Stimulated activated CD8-positive, alpha-beta memory T cell treated with anti-CD3 and anti-CD28 coated beads, Interleukin-4, amount 100 ng/mL, for 48 hours (primary cell): Measurements from ENCODE around the gene MIOX.
A peak's percentile ranks its signal among the peaks of the same experiment; 100 is the strongest.
"Not testable (repeated sequence)": the region's sequence is repeated elsewhere in the genome, so short reads cannot be mapped to it uniquely, and the experiment has no call there.

Experiments used
- DNase-seq: peaks from one replicate; pipeline ENCODE4 v3.0.0-alpha.2; 2020

The MIOX gene

DNA sequence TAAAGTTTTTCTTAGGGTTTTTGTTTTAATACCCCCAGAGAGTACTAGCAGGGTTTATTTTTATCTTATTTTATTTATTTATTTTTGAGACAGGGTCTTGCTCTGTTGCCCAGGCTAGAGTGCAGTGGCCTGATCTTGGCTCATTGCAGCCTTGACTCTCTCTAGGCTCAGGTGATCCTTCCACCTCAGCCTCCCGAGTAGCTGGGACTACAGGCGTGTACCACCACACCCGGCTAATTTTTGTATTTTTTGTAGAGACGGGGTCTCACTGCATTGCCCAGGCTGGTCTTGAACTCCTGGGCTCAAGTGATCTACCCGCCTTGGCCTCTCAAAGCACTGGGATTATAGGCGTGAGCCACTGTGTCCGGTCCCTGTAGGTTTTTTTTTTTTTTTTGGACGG lies 33.5 kb downstream of the MIOX start:
- not testable (repeated sequence) for DNase-seq

DNA sequence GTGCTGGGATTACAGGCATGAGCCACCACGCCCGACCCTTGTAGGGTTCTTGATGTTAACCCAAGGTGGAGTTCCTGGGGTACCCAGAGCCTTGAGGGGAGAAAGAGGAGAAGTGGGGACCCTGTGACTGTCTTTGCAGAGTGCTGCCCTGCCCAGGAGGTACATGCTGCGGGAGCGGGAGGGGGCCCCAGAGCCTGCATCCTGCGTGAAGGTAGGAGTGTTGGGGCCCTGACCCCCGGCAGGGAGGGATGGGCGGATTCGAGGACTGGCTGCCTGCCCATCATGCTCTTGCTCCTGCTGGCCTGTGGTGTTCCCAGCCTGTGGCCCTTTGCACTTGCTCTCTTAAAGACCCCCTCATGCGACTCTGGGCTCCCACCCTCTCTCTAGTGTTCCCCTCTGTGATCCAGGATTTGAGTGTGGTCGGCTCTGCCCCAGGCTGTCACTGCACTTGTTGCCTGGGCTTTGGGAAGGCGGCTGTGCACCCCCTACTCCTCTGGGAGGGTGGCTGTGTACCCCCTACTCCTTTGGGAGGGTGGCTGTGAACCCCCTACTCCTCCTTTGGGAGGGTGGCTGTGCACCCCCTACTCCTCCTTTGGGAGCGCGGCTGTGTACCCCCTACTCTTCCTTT lies 34.3 kb downstream of the MIOX start:
- DNase-seq: no peak

DNA sequence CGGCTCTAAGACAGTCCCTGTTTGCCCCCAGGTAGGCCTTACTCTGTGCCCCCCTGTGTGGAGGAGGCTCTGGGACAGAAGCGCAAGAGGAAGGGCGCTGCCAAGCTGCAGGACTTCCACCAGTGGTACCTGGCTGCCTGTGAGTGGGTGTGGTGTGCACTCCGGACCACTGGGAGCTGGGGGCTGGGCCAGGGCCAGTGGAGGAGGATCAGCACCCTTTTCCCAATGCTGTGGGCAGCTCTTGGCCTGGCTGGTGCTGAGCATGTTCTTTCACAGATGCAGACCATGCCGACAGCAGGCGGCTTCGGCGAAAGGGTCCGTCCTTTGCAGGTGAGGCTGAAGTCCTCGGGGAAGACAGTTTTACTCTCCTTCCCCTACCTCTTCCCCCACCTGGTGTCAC lies 35.1 kb downstream of the MIOX start:
- no peak for DNase-seq

DNA sequence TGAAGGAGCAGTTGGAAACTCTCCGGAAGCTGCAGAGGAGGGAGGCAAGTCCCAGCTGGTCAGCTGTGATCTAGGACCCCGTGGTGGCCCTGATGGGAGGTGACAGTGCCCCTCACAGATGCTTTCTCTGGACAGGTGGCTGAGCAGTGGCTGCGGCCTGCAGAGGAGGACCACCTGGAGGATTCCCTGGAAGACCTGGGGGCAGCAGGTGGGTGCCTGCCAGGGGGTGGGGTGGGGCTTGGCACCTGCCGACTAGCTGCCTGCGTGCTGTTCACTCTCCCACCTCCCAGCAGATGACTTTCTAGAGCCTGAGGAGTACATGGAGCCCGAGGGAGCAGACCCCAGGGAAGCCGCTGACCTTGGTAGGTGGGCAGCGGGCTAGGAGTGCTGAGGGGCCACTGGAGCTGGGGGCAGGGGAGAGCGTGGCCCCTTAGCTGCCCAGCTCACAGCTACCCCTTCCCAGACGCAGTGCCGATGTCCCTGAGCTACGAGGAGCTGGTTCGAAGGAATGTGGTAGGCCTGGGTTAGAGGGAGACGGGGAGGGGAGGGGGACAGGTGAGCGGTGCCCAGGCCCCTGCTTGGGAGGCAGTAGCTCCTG lies 35.6 kb downstream of the MIOX start:
- DNase-seq: no peak

DNA sequence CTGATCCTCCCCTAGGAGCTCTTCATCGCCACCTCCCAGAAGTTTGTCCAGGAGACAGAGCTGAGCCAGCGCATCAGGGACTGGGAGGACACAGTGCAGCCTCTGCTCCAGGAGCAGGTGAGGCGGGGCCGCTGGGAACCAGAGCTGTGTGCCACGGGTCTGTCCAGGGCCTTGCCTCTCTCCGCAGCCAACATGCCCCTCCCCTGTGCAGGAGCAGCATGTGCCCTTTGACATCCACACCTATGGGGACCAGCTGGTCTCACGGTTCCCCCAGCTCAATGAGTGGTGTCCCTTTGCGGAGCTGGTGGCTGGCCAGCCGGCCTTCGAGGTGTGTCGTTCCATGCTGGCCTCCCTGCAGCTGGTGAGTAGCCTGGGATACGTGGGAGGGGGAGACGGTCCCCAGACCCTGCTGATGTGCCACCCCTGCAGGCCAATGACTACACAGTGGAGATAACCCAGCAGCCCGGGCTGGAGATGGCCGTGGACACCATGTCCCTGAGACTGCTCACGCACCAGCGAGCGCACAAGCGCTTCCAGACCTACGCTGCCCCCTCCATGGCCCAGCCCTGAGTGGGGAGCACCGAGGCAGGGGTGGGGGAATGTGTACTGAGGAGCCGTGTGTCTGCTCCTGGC lies 36.3 kb downstream of the MIOX start:
- no peak for DNase-seq

DNA sequence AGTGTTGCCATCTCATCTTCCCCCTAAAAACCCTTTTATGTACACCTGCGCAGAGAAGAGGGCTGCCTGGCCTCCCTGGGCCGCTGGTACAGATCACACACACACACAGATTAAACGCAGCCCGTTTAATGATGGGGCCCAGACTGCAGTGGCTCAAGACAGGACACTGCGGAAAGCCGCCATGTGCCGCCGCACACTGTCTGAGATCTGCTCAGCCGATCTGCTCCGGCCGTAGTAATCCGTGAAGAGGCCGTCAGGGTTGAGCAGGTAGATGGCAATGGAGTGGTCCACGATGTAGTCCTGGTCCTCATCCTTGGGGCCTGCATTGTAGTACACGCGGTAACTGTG lies 36.8 kb downstream of the MIOX start:
- DNase-seq: no peak

DNA sequence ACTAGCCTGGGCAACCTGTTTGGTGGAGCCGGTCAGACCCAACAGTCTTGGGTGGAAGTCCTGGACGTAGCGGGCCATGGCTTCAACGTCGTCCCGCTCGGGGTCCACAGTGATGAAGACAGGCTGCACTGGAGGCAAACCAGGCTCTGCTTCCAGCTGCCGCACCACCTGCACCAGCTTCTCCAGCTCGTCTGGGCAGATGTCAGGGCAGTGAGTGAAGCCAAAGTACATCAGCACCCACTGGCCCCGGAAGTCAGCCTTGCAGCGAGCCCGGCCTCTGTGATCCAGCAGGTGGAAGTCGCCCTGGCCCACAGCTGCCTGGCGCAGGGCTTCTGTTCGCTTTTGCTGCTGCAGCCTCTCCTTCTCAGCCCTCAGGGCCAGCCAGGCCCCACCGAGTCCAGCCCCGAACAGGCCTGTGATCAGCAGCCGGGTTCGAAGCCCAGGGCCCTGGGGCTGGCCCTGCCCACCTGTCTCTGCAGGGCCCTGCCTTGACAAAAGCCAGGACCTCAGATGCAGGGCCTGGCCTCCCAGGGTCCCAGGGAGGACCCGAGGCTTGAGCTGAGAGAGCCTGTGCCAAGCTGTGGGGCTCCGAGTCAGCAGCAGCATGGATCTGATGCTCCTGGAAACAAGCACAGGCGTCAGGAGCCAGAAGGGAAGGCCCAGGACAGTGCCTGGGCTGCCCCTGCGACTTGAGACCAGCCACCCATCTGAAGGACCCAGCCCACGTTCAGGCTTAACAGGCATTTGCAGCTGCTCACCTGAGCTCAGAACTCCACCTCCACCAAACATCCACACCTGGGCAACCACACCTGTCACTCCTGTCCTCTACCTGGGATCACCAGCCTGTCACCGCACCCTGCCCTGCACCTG lies 37.4 kb downstream of the MIOX start:
- no peak for DNase-seq

DNA sequence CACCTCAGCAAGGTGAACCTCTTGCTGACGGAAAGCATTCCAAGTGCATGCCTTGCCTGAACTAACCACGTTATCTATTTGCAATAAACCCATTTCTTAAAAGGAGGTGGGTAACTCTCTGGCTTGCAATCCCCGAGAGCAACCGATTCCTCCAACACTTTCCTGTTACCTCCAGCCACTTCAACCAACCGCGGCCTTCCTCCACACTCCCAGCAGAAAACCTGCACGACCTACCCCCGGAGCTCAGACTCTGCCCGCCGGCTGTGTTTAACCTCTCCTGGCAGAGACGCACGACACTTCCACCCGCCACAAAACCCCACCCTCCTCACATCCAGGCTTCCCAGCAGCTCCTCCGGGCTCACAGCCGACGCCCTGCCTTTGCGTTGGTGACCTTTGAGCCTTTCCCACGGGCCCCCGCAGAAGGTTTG lies 38.0 kb downstream of the MIOX start:
- no peak for DNase-seq

DNA sequence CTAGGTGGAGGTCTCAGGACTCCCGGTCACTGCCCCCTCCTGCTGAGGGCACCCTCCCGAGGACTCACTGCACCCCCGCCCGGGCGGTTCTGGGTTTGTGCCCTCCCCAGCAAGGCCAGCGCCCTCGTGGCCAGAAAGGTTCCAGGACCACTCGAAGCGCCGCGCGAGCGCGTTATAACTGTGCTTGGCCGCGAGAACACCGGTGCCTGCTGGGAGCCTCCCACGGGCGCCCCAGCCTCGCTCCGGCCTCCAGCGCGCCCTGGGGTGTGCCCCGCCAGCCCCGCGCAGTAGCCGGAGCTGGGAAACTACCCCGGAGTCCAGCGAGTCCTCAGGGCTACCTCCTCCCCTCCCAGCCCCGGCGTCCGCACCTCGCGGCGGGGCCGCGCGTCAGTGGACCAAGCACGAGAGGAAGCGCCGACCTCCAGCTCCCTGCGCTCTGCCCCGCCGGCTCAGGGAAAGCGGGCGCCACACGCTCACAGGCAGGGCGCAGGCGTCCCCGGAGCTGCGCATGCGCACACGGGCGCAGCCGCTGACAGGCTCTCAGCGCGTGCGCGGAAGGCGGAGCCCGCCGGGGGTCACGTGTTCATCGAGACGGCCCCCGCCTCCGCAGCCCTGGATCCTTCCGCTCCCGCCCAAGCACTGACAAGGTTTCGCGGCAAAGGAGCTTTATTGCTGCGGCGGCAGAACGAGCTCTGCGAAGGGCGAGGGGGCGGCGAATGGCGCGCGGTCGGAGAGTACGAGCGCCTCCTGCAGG lies 38.6 kb downstream of the MIOX start, which contains the start of gene SCO2:
SCO2 (minus strand) TSS at position 495 of the 754 bp plus-strand sequence. CDS start 1,187 bp downstream, outside the sequence.
- DNase-seq: peak; percentile 98

DNA sequence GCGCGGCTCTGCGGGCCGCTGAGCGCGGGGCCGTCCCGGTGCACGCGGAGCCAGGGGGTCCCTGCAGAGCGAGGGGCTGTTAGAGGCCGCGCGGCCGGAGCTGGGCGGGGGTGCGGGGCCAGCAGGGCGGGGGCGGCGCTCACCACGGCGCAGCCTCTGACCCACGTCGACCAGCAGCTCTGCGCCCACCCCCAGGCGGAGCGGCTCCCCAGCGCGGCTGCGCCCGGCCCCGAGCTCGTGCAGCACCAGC lies 39.1 kb downstream of the MIOX start:
- no peak for DNase-seq

DNA sequence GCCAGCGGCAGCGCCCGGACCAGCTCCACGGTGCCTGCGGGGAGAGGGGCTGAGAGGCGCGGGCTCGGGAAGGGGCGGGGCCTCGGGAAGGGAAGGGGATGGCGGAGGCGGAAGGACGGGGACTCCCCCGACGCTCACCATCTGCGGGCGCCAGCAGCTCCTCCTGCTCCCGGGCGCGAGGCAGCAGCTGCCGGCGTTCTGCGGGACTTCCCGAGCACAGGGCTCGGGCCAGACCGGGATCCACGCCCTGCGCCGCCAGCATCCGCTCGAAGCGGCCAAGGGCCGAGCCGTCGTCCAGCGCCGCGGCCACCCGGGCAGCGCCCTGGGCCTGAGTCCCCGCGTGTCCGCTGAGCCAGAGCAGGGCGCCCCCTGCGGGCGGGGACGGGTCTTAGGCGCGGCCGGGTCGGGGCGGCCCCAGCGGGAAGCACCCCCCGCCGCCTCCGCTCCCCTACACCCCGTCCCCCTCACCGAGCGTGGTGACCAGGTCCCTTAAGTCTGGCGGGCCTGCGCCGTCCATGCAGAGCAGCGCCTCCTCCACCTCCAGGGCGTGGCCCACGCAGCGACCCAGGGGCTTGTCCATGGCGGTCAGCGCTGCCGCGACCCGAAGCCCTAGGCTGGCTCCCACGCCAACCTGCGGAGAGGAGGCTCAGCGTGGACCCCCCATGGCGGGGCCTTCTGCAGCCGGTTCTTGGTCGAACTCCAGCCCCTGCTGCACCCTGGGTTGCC lies 39.6 kb downstream of the MIOX start:
- DNase-seq: peak; percentile 91

DNA sequence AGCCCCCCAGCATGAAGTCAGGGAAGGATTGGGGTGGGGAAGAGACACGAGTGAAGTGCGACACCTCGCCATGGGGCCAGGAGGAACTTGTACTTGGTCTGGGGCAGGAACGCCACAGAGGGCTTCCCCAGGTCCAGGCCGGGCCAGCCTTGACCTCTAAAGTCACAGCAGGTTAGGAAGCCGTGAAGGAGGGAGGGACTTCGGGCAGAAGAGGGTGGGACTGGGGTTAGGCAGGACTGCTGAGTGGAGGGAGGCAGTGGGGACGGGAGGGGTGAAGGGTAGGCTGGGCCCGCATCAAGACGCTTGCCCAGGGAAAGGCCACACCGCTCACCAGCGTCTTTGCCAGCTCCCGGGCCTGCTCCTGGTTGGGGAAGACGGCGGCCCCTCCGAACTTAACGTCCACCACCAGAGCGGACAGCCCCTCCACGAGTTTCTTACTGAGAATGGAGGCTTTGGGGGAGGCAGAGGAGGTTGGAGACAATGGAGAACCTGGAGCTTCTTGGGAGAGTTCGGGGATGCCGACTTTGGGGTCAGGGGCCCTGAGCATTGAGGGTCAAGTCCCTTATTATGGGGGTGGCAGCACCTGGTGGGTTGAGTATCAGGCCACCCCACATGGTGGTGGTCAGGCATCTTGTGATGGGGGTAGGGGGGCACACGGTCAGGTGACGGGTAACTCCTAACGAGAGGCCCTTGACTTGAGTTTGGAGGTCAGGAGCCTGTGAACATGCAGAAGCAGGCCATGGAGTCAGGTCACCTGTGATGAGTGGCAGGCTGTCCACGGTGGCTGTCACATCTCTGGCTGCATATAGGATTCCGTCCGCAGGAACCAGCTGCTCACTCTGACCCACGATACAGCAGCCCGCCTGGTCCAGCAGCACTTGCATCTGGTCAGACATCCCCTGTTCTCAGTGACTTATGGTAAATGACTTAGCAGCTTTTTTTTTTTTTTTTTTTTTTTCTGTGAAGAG lies 40.5 kb downstream of the MIOX start:
- peak; percentile 73 for DNase-seq

DNA sequence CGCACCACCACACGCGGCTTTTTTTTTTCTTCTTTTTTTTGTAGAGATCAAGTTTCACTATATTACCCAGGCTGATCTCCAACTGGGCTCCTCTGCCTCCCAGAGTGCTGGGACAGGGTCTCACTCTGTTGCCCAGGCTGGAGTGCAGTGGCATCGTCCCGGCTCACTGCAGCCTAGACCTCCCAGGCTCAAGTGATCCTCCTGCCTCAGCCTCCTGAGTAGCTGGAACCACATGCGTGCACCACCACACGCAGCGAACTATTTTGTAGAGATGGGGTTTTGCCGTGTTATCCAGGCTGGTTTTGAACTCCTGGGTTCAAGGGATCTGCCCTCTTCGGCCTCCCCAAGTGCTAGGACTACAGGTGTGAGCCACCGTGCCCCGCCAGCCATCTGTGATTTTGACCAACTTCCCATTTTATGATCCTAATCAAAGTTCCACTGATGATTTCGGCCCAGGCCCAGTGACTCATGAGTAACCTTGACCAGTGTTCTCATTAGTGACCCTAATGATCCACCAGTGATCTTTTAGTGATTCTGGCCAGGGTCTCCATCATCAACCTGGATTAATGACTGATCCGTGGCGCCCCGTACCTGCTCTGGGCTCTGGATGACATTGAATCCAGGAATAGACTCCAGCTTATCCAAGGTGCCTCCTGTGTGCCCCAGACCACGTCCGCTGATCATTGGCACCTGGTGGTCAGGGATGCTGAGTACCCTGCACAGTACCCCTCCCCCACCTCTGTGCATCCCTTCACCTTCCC lies 41.4 kb downstream of the MIOX start:
- no peak for DNase-seq

DNA sequence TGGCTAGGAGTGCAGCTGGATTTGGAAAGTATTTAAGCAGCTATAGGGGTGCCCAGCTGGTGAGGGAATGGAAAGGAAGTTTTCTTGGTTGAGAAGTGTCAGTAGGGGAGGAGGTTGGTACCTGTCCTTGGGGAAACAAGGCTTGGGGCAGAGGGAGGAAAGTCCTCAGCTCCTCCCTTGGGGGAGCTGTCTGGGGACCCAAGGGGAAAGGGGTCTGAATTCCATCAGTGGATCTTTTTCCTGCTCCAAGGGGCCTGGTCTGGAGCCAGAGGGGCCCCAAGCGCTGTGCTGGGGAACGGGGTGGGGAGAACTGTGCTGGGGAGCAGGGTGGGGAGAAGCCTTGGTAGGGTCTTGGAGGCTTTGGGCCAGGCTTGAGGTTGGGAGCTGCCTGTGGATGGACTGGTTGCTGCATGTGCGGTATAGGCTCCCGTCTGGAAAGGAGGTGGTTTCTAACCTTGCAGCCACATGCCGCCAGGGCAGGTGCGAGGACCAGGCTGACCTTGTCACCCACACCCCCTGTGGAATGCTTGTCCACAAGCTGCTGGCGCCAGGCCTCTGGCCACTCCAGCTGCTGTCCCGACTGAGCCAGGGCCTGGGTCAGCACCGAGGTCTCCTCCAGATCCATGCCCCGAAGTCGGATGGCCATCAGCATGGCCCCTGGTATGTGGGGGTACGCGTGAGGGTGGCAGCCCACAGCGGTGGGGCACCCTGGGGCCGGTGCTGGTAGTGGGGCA lies 42.2 kb downstream of the MIOX start:
- DNase-seq: no peak

DNA sequence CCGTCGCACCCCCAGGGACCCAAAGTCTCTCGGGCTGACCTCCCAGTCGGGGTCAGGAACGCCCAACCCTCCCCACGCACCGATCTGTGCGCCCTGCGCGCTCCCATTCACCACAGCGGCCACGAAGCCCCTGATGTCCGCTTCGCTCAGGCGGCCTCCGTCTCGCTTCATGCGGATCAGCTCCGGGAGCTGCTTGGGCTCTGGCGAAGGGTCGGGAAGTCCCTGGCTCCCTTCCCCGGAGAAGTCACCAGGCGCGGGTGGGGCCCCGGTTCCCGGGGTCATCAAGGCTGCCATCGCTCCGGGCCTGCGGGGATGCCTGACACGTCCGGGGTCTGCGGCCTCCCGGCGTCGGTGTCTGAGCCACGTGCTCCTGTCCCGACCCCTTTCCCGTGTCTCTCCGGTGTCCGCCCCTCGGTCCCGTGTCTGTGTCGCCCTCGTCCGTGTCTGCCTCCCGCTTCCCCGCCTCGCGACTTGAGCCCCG lies 42.8 kb downstream of the MIOX start:
- DNase-seq: no peak

DNA sequence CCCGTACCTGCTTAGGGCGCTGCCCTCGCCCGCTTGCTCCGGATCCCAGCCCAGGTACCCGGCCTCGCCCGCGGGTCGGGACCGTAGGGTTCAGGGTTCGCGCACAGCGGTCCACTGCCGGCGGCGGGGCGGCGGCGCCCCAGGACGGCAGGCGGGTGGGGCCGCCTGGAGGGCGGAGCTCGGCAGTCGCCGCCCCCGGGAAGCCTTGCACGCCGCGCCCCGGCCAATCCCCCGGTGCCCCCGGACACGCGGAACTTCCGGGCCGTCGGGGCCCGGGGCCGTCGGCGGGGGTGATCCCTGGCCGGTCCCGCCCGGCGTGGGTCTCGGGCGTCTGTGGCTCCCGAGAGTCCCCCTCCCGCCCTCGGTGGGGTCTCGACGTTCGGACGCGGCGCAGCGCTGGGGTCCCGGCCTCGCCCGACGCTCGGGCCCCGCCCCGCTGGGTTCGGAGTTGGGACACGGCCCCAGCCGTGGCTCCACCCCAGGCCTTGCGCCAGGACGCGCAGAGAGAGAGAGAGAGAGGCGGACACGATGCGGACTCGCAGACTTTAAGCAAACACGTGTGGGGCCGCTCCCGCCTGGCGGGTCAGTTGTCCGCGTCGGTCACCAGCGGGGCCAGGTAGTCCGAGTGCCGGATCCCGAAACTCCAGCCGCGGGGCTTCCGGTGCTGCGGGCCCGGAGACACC lies 43.4 kb downstream of the MIOX start, which contains the start of gene TYMP:
TYMP (minus strand) TSS at position 116 of the 683 bp plus-strand sequence. CDS start 303 bp downstream, outside the sequence.
- peak; percentile 82 for DNase-seq

DNA sequence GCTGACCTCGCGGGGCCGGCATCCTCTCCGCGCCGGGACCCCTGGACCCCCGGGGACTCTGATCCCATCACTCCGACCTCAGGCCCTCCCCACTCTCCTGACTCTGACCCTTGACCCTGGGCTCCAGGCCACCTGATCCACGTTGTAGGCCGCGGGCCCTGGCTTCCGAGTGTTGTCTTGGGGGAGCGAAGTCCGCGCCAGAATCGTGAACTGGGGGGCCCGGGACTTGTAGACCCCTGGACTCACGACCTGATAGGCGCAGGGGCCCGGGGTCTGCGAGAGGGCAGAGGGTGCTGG lies 43.9 kb downstream of the MIOX start:
- no peak for DNase-seq

DNA sequence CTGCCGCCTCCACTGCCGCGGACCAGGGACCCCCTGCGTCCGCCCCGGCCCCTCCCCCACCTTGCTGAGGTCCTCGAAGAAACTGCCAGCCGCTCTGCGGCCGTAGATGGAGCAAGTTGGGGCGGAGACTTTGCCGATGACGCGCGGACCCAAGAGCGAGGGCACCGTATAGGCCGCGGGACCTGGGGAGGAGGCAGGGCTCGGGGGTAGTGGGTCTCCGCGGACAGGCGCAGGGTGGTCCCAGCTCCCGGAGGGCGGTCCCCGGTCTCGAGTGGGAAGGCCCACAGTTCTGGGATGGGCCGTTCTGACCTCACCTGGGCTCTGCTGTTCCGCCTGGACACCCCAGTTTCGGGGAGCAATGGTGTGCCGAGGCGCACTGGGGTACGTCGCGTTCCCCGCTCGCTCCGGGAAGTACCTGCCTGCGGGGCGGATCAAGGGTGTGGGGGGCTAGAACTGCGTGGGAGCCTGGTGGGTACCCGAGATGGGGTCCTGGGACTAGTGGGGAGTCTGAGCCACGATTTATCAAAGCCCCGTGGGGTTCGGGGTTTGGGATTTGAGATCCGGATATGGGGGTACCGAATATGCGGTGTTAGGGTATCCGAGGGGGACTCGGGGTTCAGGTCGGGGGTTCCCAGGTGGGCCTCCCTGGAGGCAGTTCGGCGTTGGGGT lies 44.4 kb downstream of the MIOX start:
- DNase-seq: peak; percentile 91
